GM21526 (cell line): Measurements from ENCODE around the gene LCN9.
"Not testable (repeated sequence)": the region's sequence is repeated elsewhere in the genome, so short reads cannot be mapped to it uniquely, and the experiment has no call there.

Experiments used
- ATAC-seq: cut with Tn5 transposase; IDR thresholded peaks from one replicate; pipeline ENCODE4 v1.9.1; 2021; ENCODE audit warnings: moderate library complexity; ENCODE audit not compliant: unreplicated experiment, low FRiP score

Gene LCN9, protein sequence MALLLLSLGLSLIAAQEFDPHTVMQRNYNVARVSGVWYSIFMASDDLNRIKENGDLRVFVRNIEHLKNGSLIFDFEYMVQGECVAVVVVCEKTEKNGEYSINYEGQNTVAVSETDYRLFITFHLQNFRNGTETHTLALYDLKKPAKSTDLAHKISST

DNA sequence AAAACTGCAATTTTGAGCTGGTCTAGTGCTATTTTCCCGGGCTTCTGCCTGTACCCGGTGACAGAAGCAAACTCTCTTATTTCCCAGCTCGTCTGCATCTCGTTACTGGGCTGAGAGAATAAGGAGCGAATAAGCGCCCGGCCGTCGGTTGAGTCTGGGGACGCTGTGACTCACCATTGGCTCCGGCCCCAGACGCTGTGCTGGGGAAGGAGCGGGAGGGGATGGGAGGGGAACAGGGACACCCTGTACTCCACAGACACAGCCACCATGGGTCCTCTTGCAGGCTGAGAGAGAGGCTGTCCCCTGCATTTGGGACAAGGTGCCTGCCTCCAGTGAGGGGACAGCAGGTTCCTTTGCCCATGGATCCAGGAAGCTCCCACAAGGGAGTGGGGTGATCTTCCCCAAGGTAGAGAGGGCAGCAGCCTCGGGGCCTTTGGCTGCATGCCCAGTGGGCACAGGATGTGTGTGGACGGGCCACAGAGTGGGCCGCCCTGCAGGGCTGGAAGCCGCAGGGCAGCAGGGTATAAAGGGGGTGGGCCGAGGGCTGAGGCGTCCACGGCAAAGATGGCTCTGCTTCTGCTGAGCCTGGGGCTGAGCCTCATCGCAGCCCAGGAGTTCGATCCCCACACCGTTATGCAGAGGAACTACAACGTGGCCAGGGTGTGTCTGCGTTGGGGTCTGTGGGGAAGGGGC, at the start of gene LCN9:
Gene LCN9 (plus strand): TSS at position 552 of the 693 bp plus-strand sequence. CDS start 13 bp downstream, at position 565.
- ATAC-seq: no peak

DNA sequence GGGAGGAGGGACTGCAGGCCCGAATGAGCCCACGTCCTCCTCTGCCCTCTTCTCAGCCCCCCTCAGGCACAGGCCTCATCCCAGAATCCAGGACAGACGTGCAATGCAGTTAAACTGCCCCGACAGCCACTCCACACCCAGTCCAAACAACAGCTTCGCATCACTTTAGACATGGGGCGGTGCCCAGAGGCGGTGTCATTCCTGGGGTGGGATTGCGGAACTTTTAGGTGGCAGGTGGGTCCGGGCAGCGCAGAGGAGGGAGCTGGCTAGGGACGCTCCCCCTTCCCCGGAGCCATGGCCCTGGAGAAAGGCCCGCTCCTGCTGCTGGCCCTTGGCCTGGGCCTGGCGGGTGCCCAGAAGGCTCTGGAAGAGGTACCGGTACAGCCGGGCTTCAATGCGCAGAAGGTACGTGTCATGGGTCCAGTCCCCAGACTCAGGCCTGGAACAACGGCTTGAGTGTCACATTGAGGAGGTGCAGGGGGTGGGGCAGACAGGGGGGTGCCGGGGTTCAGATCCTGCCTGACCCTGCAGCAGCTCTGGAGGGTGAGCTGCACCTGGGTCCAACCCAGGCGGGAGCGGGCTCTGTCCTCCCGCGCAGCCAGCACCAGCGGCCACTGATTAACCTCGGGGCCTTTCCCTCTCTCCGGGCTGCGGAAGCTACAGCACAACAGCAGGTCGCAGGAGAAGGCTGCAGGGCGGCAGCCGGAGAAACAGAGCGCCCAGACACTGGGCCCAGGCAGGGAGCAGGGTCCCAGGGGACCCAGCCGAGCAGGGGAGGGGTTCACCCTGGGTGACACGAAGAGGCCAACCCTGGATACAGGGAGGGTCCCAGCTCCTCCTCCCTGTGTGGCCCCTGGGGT, 48.9 kb upstream of the LCN9 start:
- no peak for ATAC-seq

DNA sequence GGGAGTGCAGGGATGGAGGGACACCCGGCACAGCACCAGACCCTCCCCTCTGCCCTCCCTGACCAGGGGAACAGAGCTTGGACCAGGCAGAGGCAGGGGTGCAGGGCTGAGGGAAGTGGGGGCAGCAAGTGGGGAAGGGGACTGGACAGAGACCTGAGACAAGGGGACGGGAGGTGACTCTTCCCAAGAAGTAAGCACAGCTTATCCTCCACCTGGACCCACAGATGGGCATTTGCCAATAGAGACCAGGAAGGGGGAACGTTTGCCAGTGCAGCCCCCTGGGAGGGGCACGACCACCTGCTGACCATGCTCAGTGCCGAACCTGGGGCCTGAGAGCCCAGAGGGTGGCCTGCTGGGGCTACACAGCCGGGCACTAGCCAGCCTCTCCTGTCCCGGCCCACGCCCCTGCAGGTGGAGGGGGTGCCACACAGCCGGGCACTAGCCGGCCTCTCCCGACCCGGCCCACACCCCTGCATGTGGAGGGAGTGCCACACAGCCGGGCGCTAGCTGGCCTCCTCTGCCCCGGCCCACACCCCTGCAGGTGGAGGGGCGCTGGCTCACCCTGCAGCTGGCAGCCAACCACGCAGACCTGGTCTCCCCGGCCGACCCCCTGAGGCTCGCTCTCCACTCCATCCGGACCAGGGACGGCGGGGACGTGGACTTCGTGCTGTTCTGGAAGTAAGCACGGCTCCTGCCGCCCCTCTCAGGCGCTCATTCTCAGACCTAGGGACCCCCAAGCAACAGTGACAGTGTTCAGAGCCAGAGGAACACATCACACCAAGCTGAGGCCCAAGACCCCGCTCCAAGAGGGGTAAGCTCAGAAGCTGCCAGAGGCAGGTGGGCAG, 48.1 kb upstream of the LCN9 start:
- no peak for ATAC-seq

DNA sequence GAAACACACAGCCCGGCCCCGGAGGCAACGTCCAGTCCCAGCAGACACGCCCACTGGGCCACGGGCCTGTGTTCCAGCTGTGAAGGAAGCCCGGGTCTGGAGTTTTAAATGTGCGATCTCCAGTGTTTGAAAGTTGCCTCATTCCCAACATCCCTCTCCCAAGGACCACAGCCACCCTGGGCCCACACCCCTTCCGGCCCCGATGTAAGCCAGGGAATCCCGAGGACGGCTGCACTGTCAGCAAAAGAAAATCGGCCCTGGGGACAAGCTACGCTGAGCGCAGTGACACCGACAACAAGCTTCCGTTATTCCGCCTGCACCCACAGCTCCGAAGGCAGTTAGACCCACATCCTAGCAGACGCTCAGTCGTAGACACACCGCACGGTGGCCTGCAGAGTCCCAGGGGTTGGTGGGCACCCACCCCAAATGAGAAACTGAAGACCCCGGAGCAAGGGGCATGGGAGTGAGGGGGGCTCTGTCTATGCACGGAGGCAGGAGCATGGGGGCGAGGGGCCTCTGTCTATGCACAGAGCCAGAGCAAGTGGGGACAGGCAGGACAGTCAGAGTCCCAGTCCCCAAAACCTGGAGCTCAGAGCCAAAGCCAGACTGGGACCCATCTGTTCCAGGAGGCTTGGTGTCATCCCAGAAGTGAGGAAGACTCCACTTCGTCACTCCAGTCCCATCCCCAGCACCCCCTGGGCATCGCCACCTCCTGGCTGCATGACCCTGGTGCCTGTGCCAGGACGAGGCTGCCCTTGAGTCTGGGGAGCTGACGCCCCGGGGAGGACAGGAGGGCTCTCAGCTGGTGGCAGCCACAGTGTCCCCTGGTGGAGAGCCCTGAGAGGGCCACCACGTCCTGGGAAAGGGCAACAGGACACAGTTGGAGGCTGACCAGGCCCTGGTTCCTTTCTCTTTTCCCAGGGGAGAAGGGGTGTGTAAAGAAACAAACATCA, 47.2 kb upstream of the LCN9 start:
- ATAC-seq: no peak

DNA sequence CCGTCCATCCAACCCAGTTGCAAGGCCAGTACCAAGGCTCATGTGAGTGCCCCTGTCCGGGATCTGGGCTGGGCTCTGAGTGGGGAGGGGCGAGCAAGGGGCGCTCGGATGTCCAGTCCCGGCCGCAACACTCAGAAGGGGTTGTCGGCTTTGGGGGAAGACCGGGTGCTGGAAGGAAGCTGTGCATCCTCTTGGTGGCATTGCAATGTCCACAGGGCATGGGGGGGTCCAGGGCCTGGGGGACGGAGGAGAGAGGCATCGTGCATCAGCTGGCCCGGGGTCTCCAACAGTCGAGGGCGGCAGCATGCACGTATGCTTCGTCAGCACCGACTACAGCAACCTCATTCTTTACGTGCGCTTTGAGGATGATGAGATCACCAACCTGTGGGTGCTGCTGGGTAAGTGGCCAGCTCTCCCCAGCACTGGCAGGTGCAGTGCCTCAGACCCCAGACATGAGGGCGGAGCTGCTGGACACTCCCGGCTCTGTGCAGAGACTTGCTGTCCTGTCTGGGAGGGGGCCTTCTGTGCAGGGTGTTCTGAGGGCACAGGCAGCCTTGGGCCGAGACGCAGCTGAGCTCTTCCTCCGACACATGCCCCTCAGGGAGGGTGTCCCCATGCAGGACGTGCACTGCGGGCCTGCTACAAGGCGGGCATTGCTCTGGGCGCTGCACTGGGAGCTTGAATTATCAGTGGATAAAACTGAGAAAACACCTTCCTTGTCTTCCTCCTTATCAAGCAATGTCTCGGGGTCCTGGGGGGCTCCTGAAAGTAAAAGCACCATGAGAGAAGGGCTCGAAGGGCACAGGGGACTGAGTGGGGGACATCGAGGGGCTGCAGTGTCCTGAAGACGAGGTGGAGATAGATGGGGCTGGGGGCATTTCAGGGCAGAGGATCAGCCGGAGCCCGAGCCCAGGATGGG, 46.2 kb upstream of the LCN9 start:
- ATAC-seq: no peak

DNA sequence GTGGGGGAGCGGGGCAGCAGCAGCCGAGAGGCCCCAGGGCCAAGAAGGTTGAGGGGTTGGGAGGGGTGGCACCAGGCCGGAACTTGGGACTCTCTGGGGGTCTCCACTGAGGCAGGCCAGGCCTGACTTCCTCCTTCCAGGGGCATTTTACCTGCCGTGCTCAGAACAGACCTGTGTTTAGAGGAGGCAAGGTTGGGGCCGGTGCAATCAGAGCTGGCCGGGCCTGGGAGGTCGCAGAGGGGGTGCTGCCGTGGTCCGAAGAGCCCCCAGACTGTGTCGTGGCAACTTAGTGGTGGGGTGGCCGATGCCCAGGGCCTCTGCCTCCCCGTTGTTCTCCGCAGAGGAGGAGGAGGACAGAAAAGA, 45.6 kb upstream of the LCN9 start:
- no peak for ATAC-seq

DNA sequence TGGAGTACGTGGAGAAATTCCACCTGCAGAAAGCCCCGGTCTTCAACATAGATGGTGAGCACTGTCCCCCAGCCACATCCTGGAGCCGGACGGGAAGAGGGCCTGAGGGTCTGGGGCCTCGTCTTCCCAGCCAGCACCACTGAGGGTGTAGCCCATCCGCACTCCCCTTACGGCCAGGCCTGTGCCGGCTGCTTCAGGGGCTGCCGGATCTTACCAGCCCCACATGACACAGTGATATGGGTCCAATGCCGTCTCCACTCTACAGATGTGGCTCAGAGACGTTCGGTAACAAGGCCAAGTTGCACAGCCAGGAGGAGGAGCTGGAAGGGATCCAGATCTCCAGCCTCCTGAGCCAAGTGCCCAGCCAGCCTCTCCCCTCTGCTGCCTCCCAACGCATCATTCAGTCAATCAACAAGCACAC, 45.1 kb upstream of the LCN9 start:
- no peak for ATAC-seq

DNA sequence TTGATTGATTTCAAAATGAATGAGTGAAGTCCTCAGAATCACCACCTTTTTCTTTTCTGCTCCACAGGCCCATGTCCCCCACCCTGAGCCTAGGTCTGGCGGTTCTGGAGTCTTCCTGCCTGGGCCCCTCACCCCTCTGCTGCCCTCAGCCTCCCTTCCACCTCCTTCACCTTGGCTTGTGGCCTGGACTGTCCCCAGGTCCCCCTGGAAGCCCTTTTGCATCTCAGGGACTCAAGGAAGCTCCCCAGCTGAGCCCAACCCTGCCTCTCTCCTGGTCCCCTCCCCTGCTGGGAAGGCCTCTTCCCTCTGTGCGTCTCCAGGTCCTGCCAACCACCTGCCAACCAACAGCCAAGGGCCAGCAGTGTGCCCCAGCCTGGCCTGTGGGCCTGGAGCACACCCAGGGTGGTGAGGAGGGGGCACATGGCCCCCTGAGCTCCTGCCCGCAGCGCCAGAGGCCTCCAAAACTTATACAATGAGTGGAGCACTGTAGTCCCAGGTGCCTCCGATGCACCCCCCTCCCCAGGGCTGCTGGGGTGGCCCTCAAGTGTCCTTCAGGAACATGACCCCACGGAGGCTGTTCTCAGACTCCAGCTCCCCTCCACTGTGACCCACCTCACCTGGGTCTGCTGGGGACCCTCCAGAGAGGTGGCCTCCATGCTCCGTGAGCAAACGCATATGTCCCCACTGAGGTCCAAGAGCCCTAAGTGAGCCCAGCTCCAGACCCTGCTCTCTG, 44.1 kb upstream of the LCN9 start:
- no peak for ATAC-seq

DNA sequence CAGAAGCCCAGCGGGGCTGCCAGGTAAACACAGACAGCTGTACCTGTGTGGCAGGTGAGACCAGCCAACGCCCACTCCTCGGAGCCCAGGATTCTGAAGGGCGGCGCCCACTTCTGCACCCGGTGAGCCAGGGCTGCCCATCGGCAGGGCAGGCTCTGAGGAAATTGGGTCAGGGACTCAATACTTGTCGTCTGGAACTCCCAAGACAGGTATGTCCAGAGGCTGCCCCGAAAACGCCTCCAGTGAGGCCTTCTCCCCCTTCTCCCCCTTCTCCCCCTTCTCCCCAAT, 43.6 kb upstream of the LCN9 start:
- no peak for ATAC-seq

DNA sequence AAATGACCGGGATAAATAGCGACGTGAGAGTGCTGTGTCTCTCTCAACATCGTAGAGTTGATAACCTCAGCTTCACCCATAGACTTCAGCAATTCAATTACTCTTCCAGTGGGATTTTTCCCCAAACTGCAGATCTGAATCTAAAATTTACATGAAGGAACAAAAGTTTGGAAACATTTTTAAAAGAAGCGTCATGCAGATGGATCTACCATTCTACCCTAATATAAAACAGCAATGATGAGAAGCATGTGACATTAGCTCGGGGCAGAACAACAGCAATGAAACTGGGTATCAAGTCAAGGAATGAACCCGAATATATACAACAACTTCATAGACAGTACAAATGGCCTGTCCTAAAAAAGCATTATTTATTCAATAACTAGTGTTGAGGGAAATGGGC, 42.6 kb upstream of the LCN9 start:
- no peak for ATAC-seq

DNA sequence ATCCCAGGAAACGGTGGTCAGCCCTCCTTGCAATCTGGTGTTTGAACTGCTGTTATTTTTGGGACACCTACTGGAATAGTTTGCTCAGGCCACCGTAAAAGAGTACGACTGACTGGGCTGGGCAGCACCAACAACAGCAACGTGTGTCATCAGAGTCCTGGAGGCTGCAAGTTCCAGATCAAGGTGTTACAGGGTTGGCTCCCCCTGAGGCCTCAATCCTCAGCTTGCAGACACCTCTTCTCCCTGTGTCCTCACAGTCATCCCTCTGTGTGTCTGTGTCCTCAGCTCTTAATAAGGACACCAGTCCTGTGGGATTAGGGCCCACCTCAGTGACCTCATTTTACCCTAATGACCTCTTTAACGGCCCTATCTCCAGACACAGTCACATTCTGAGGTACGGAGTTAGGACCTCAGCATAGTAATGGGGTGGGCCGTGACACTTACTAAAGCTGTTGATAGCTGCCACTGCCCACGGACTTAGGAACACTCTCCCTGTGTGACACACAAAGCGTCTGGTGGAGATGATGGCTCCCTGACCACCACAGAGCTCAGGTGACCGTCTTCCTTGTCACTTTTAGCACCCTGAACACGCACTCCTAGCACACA, 40.6 kb upstream of the LCN9 start:
- no peak for ATAC-seq

DNA sequence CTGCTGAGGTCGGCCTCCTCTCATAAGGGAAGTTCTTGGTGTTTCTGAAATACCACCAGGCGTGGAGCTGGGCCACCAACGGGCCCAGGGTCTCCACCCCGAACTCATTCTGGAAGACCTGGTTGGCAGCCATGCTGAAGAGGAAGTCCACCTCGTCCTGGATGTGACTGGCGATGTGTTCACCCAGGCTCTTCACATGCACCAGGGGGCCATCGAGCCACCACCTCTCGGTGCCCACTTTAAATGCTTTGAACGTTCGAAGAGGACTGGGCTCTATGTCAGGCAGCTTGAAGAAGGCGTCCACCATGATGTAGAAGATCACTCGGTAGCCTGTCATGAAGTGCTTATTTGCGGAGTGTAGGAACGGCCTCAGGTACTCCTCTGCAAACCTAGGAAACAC, 38.8 kb upstream of the LCN9 start:
- no peak for ATAC-seq

DNA sequence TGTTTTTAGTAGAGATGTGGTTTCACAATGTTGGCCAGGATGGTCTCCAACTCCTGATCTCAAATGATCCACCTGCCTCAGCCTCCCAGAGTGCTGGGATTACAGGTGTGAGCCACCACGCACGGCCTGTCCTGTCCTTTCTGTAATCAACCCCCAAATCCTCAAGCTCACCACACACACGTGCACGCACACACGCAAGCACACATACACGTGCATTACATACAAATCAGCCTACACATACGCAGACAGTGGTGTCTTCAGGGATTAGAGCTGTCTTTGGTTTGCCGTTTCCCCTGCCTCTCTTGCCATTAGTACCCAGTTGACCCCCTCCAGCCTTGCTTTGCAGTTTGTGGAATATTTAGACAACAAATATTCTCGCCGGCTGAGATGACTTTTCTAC, 30.3 kb upstream of the LCN9 start:
- ATAC-seq: no peak

DNA sequence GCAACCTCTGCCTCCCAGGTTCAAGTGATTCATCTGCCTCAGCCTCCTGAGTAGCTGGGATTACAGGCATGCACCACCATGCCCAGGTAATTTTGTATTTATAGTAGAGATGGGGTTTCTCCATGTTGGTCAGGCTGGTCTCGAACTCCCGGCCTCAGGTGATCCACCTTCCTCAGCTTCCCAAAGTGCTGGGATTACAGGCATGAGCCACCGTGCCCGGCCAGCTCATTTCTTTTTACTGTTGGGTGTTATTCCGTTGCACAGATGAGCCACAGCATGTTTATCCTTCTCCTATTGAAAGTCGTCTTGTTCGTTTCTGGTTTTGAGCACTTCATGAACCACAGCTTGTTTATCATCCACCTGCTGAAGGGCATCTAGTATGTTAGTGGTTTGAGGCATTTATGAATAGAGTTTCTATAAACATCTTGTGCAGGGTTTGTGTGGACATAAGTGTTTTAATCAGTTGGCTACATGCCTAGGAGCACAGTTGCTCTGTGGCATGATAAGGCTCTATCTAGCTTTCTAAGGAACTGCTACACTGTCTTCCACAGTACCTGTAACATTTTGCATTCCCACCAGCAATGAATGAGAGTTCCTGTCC, 26.1 kb upstream of the LCN9 start:
- ATAC-seq: not testable (repeated sequence)

DNA sequence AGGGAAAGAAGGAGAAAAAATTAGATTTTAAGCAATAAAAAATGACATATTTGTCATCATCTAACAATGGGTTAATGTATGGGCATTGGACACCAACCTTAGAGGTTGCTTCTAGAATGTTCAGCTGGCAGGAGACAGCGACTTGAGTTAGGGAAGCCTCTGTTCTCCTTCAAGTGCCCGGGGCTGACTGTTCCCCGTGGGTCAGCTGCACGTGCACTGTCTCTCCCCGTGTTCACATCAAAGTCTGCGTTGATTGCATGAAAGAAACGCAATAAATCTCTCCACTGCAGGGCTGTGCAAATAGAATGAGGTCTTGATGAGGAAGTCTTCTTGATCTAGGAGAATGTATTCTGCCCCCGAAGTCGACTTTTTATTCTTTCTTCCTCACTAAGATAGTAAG, 23.9 kb upstream of the LCN9 start, which contains the start of gene GLT6D1:
Gene GLT6D1 (minus strand): TSS at position 345 of the 400 bp plus-strand sequence. CDS start 353 bp downstream, outside the sequence.
- ATAC-seq: no peak

DNA sequence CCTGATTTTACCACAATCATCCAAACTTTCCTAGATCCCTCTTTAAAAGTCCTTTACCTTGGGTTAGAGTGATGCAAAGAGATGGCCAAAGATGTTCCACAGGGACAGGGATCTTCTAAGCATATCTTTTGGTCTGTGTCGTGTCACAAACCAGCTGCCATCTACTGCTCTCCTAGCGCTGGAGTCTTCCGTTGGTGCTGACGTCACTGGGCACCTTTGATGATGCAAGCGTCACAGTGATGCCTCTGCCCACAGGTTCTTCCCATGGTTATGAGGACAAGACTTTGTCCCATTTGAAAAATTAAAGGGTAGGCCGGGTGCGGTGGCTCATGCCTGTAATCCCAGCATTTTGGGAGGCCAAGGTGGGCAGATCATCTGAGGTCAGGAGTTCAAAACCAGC, 22.1 kb upstream of the LCN9 start:
- no peak for ATAC-seq

DNA sequence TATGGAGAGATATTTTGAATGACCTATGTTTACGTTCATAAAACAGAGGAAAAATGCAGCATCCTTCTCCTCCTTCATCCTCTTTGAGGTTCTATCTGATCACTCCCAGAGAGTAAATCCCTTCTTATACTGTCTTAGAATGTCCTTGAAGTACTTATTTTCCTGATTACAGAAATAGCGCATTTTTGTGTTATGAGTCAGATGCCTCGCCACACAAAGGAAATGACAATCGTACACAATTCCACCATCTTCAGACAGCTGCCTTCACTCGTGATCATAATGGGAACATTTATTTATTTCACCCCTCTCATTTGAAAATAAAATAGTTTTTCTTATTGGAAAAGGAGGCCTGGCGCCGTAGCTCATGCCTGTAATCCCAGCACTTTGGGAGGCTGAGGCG, 21.4 kb upstream of the LCN9 start:
- no peak for ATAC-seq
